SJCRH30 (cell line): Measurements from ENCODE around the gene MYLK. TPM values are rescaled to one million over a fixed set of nuclear protein-coding genes. Genes with fewer than 3 reads are reported as not detected.

Experiments
- DNase-seq, 2 experiments: peaks; one replicate each; pipeline ENCODE4 v3.0.0-alpha.2; 2015 to 2020
- H3K27ac ChIP-seq: fragments of 250-450 bp; sonication (Bioruptor Pico); 2 replicates; pipeline ENCODE4 v1.5.1; 2020; ENCODE audit warnings: mild to moderate bottlenecking, moderate library complexity
- H3K27me3 ChIP-seq: fragments of 250-450 bp; sonication (Bioruptor Pico); 2 replicates; pipeline ENCODE4 v1.5.1; 2020; ENCODE audit warnings: mild to moderate bottlenecking, moderate library complexity
- H3K36me3 ChIP-seq: fragments of 250-450 bp; sonication (Bioruptor Pico); 2 replicates; pipeline ENCODE4 v1.5.1; 2020; ENCODE audit warnings: mild to moderate bottlenecking, moderate library complexity
- H3K4me1 ChIP-seq: fragments of 250-450 bp; sonication (Bioruptor Pico); 2 replicates; pipeline ENCODE4 v1.5.1; 2020; ENCODE audit warnings: mild to moderate bottlenecking, moderate library complexity
- H3K4me3 ChIP-seq: fragments of 250-450 bp; sonication (Bioruptor Pico); 2 replicates; pipeline ENCODE4 v1.5.1; 2020; ENCODE audit warnings: mild to moderate bottlenecking, moderate library complexity
- H3K9me3 ChIP-seq: fragments of 250-450 bp; sonication (Bioruptor Pico); replicated peaks from 2 replicates; pipeline ENCODE4 v1.5.1; 2020; ENCODE audit warnings: mild to moderate bottlenecking, moderate library complexity
- total RNA-seq: library from RNA; depleted of rRNA; stranded (reverse); fragments of >200 nt; shearing (Covaris generic); gene quantifications from 2 replicates; pipeline ENCODE4 v1.2.3, GENCODE V29; 2014

MYLK gene
- total RNA-seq, 1 experiment from 2014 or later: 3.2 TPM

DNA sequence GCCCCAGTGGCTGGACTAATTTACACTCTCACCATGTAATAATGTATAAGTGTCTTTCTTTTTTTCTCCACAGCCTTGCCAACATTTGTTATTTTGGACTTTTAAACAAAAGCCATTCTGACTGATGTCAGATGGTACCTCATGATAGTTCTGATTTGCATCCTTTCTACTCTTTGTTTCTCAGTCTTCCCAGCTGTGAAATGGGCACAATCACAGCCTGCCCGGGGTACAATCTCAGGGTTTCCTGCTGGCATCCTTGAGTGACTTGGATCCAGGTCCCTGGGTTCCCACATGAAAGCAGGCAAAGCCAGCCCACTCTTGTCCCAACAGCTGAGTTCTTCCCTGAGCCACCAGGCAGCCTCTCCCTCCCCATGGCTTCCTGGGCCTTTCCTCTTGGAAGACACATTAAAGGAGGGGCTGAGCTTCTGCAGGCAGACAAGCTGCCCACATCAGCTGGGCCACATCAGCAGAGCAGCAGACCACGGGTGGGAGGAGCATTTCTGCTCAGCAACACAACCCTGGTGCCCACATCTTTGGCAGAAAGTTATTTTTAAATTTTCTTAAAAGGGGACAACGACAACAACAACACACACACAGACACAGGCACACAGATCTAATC is 82.0 kb downstream of the MYLK start:
- DNase-seq: no peak
- Histone ChIP-seq H3K27ac (no peak overlapping the region), H3K4me1 (no peaks in the 10 kb centered on the region), H3K27me3 (peaks cover 15% of the 10 kb centered on the region; the same call in 1 of the 2 replicates), H3K4me3 (no peak overlapping the region), H3K9me3 (no peaks in the 10 kb centered on the region), H3K36me3 (no peaks in the 10 kb centered on the region)

DNA sequence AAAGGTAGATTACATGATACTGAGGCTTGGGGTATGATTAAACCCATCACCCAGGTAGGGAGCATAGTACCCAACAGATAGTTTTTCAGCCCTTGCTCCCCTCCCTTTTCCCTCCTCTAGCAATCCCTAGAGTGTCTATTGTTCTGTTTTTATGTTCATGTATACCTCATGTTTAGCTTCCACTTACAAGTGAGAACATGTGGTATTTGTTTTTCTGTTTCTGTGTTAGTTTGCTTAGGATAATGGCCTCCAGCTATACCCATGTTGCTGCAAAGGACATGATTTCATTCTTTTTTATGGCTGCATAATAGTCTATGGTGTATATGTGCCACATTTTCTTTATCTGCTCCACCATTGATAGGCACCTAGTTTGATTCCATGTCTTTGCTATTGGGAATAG is 82.7 kb downstream of the MYLK start:
- no peak for DNase-seq
- Histone ChIP-seq H3K27me3 (peaks cover 15% of the 10 kb centered on the region; the same call in 1 of the 2 replicates), H3K4me1 (no peaks in the 10 kb centered on the region), H3K4me3 (no peak overlapping the region), H3K36me3 (no peaks in the 10 kb centered on the region), H3K27ac (no peak overlapping the region), H3K9me3 (no peaks in the 10 kb centered on the region)

- Histone ChIP-seq H3K27ac (no peak overlapping the region), H3K4me3 (no peak overlapping the region), H3K4me1 (no peaks in the 10 kb centered on the region), H3K36me3 (no peaks in the 10 kb centered on the region), H3K27me3 (peaks cover 15% of the 10 kb centered on the region; the same call in 1 of the 2 replicates), H3K9me3 (no peaks in the 10 kb centered on the region)
- no peak for DNase-seq
Measured at GRCh38 chr3:123800362-123800682, 83.8 kb downstream of the MYLK start.

- H3K4me3 ChIP-seq: no peak overlapping the region
- H3K27ac ChIP-seq: no peak overlapping the region
- H3K9me3 ChIP-seq: no peaks in the 10 kb centered on the region
- H3K27me3 ChIP-seq: peaks cover 15% of the 10 kb centered on the region; the same call in 1 of the 2 replicates
- no peaks in the 10 kb centered on the region for H3K36me3 ChIP-seq
- DNase-seq: peak in 1 of 2 experiments; percentile 16
- H3K4me1 ChIP-seq: no peaks in the 10 kb centered on the region
Measured at GRCh38 chr3:123799544-123800361, 84.4 kb downstream of the MYLK start.

DNA sequence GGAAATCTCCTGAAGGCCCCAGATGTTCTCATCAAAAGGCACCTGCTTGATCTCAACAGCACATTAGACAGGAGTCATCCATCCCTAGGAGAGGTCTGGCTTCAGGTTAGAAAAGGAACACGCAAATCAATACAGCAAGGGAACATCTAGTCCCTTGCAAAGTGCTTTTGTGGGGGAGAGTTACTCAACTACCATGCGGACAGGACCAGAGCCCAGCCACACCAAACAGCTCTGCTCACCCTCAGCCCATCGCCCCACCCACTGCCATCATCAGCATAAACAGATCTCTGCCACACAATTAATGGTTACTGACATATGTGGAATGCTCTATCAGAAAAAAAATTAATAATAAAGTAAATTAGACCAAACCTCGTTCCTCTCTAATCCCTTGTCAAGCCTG is 85.6 kb downstream of the MYLK start:
- no peak overlapping the region for H3K4me3 ChIP-seq
- no peak for DNase-seq
- H3K36me3 ChIP-seq: no peaks in the 10 kb centered on the region
- no peak overlapping the region for H3K27ac ChIP-seq
- H3K9me3 ChIP-seq: no peaks in the 10 kb centered on the region
- H3K27me3 ChIP-seq: peaks cover 15% of the 10 kb centered on the region; the same call in 1 of the 2 replicates
- H3K4me1 ChIP-seq: no peaks in the 10 kb centered on the region

GRCh38 chr3:123795471-123796251 is 88.5 kb downstream of the MYLK start:
- H3K36me3 ChIP-seq: no peaks in the 10 kb centered on the region
- no peak overlapping the region for H3K27ac ChIP-seq
- no peak for DNase-seq
- H3K9me3 ChIP-seq: no peaks in the 10 kb centered on the region
- H3K27me3 ChIP-seq: peaks cover 9% of the 10 kb centered on the region; the same call in 1 of the 2 replicates
- H3K4me1 ChIP-seq: peaks cover 15% of the 10 kb centered on the region
- no peak overlapping the region for H3K4me3 ChIP-seq

- H3K4me3 ChIP-seq: no peak overlapping the region
- H3K36me3 ChIP-seq: no peaks in the 10 kb centered on the region
- DNase-seq: no peak
- H3K9me3 ChIP-seq: no peaks in the 10 kb centered on the region
- peaks cover 15% of the 10 kb centered on the region for H3K4me1 ChIP-seq
- peaks cover 6% of the 10 kb centered on the region; the same call in 1 of the 2 replicates for H3K27me3 ChIP-seq
- no peak overlapping the region for H3K27ac ChIP-seq
Measured at GRCh38 chr3:123793425-123793824, 90.7 kb downstream of the MYLK start.

DNA sequence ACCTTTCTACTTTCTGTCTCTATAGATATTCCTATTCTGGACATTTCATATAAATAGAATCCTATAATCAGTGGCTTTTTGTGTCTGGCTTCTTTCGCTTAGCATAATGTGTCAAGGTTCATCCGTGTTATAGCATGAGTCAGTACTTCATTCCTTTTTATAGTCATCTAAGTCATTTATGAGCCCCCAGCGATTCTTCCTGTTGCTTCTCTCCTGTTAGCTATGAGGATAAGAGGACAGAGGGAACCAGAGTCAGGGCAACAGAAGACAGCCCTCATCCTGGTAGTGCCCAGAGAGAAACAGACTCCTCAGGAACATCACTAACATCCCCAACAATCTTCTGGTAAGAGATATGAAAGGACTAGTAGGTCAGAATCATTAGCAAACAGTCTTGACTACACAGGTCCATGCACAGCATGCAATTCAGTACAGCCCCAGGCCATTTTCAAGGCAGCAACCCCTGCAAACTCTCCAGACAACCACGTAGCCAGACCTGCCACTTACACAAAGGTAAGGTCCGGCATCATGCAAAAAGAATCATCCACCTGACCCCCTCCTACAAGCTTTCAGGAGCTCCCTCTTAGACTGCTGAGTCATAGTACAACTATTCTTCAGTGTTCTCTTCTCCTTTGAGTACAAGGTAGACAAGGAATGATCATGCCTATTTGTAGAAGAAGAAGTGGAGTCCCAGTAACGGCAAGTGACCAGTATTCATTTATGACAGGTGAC is 91.5 kb downstream of the MYLK start:
- Histone ChIP-seq H3K36me3 (no peaks in the 10 kb centered on the region), H3K27me3 (0 out of 2 replicates have a peak, but pooled peaks cover 2% of the 10 kb centered on the region), H3K4me3 (no peak overlapping the region), H3K4me1 (peaks cover 15% of the 10 kb centered on the region), H3K27ac (no peak overlapping the region), H3K9me3 (no peaks in the 10 kb centered on the region)
- DNase-seq: no peak

DNA sequence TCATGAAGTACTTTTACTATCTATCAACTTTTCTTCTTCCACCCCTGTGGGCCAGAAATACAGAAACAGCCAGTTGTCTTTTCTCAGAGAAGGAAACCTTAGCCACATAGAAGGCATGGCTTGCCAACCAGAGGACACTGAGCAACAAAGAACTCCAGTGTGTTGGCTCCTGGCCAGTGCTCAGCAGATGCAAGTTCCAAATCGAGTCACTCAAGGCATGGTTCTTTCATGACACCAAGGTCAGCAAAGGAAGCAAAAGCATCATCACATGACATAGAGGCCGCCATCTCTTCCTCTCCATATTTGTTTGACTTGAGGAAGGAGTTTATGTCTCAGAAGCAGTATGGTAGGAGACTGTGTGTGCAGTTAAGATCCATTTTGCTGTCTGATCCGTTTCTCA is 92.2 kb downstream of the MYLK start:
- H3K36me3 ChIP-seq: no peaks in the 10 kb centered on the region
- no peaks in the 10 kb centered on the region for H3K27me3 ChIP-seq
- peak; percentile 49 to 65 for DNase-seq
- H3K27ac ChIP-seq: peak overlapping the region; percentile 24; the same call in 1 of the 2 replicates
- H3K4me3 ChIP-seq: no peak overlapping the region
- H3K4me1 ChIP-seq: peaks cover 15% of the 10 kb centered on the region
- no peaks in the 10 kb centered on the region for H3K9me3 ChIP-seq

GRCh38 chr3:123791417-123791816 is 92.7 kb downstream of the MYLK start:
- peak; percentile 23 to 51 for DNase-seq
- Histone ChIP-seq H3K4me3 (no peak overlapping the region), H3K36me3 (no peaks in the 10 kb centered on the region), H3K4me1 (peaks cover 15% of the 10 kb centered on the region), H3K9me3 (no peaks in the 10 kb centered on the region), H3K27me3 (no peaks in the 10 kb centered on the region), H3K27ac (peak overlapping the region; percentile 24; the same call in 1 of the 2 replicates)

GRCh38 chr3:123791073-123791370 is 93.1 kb downstream of the MYLK start:
- Histone ChIP-seq H3K27me3 (no peaks in the 10 kb centered on the region), H3K9me3 (no peaks in the 10 kb centered on the region), H3K4me1 (peaks cover 15% of the 10 kb centered on the region), H3K36me3 (no peaks in the 10 kb centered on the region), H3K4me3 (no peak overlapping the region), H3K27ac (no peak overlapping the region)
- DNase-seq: no peak

GRCh38 chr3:123790254-123791072 is 93.7 kb downstream of the MYLK start:
- Histone ChIP-seq H3K9me3 (no peaks in the 10 kb centered on the region; the same call in 1 of the 2 replicates), H3K27me3 (no peaks in the 10 kb centered on the region), H3K36me3 (no peaks in the 10 kb centered on the region), H3K4me1 (peaks cover 15% of the 10 kb centered on the region), H3K27ac (no peak overlapping the region), H3K4me3 (no peak overlapping the region)
- no peak for DNase-seq

DNA sequence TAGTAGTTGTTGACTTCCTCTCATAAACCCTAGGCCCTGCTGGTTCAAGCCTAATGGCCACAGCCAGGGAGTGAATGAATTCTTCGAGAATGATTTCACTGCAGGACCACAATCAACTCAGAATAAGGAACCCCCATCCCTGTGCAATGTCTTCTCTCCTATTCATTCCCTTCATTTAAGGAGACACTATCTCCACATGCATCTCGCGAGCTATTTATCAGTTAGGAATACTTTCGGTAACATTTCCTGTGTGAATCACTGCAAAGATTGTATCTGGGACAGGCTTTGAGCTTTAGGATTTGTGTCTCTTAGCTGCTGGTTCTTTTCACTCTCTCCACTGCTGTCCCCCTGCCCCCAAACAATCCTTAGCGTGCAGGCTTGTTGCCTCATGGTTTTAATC is 94.4 kb downstream of the MYLK start:
- Histone ChIP-seq H3K27me3 (no peaks in the 10 kb centered on the region), H3K27ac (no peak overlapping the region), H3K4me3 (no peak overlapping the region), H3K36me3 (no peaks in the 10 kb centered on the region), H3K4me1 (peaks cover 15% of the 10 kb centered on the region), H3K9me3 (no peaks in the 10 kb centered on the region; the same call in 1 of the 2 replicates)
- no peak for DNase-seq

DNA sequence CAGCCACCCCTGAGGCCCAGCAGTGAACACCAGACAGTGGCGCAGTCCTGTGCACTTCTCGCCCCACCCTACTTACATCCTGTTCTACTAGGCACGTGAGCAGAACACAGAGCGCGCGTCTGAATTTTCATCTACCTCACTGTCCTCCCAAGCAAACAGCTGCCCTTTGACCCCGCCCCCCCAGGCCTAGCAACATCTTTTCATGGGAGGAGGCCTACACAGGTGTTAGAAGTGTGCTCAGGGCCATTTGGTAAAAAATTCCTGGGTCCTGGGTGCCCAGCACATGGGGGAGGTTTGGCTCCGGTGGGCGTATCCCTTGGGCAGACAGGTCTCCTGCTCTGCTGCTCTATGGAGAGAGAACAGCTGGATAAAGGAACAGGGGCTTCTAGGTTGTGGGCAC is 95.0 kb downstream of the MYLK start:
- Histone ChIP-seq H3K9me3 (no peaks in the 10 kb centered on the region; the same call in 1 of the 2 replicates), H3K27me3 (no peaks in the 10 kb centered on the region), H3K4me3 (no peak overlapping the region), H3K27ac (no peak overlapping the region), H3K36me3 (no peaks in the 10 kb centered on the region), H3K4me1 (peaks cover 15% of the 10 kb centered on the region)
- no peak for DNase-seq
